ENCODE data around the gene PSMD13.
A peak's percentile ranks its signal among the peaks of the same experiment; 100 is the strongest.

The PSMD13 gene

GRCh38 chr11:205221-206001 is 31.4 kb upstream of the PSMD13 start:
- Histone ChIP-seq H3K9ac (ENCODE audit: low read depth, low read length) (no peak overlapping the region), H3K27ac (ENCODE audit: low read depth, low read length) (no peak overlapping the region), H3K36me3 (ENCODE audit: control insufficient read depth, insufficient read depth, low read length) (peaks cover 29% of the 10 kb centered on the region), H3K27me3 (ENCODE audit: control insufficient read depth, insufficient read depth, low read length) (no peaks in the 10 kb centered on the region), H3K4me3 (ENCODE audit: low read depth, low read length) (no peak overlapping the region), H3K9me3 (ENCODE audit: control insufficient read depth, insufficient read depth, low read length) (no peaks in the 10 kb centered on the region), H3K4me1 (ENCODE audit: control insufficient read depth, insufficient read depth, low read length) (peaks cover 7% of the 10 kb centered on the region; the same call in 1 of the 2 replicates)

- no peak overlapping the region for H3K27ac ChIP-seq (ENCODE audit: low read depth, low read length)
- no peaks in the 10 kb centered on the region for H3K9me3 ChIP-seq (ENCODE audit: control insufficient read depth, insufficient read depth, low read length)
- peaks cover 7% of the 10 kb centered on the region; the same call in 1 of the 2 replicates for H3K4me1 ChIP-seq (ENCODE audit: control insufficient read depth, insufficient read depth, low read length)
- H3K36me3 ChIP-seq (ENCODE audit: control insufficient read depth, insufficient read depth, low read length) = peaks cover 35% of the 10 kb centered on the region
- H3K4me3 ChIP-seq (ENCODE audit: low read depth, low read length) = peak overlapping the region; percentile 84
- H3K27me3 ChIP-seq (ENCODE audit: control insufficient read depth, insufficient read depth, low read length) = no peaks in the 10 kb centered on the region
- no peak overlapping the region for H3K9ac ChIP-seq (ENCODE audit: low read depth, low read length)
These were observed 30.8 kb upstream of the PSMD13 start for GRCh38 chr11:206002-206384.

GRCh38 chr11:206526-207207 is 30.1 kb upstream of the PSMD13 start:
- H3K27ac ChIP-seq (ENCODE audit: low read depth, low read length) = peak overlapping the region; percentile 48
- peaks cover 7% of the 10 kb centered on the region; the same call in 1 of the 2 replicates for H3K4me1 ChIP-seq (ENCODE audit: control insufficient read depth, insufficient read depth, low read length)
- no peaks in the 10 kb centered on the region for H3K27me3 ChIP-seq (ENCODE audit: control insufficient read depth, insufficient read depth, low read length)
- H3K9me3 ChIP-seq (ENCODE audit: control insufficient read depth, insufficient read depth, low read length) = no peaks in the 10 kb centered on the region
- peaks cover 41% of the 10 kb centered on the region for H3K36me3 ChIP-seq (ENCODE audit: control insufficient read depth, insufficient read depth, low read length)
- H3K9ac ChIP-seq (ENCODE audit: low read depth, low read length) = peak overlapping the region; percentile 81
- peak overlapping the region; percentile 84 for H3K4me3 ChIP-seq (ENCODE audit: low read depth, low read length)

- peaks cover 48% of the 10 kb centered on the region for H3K36me3 ChIP-seq (ENCODE audit: control insufficient read depth, insufficient read depth, low read length)
- peak within 1 kb of the TSS; percentile 84 for H3K4me3 ChIP-seq (ENCODE audit: low read depth, low read length)
- peak within 1 kb of the TSS; percentile 98 for H3K27ac ChIP-seq (ENCODE audit: low read depth, low read length)
- H3K9me3 ChIP-seq (ENCODE audit: control insufficient read depth, insufficient read depth, low read length) = no peaks in the 10 kb centered on the region
- no peaks in the 10 kb centered on the region for H3K27me3 ChIP-seq (ENCODE audit: control insufficient read depth, insufficient read depth, low read length)
- H3K4me1 ChIP-seq (ENCODE audit: control insufficient read depth, insufficient read depth, low read length) = peaks cover 7% of the 10 kb centered on the region; the same call in 1 of the 2 replicates
- H3K9ac ChIP-seq (ENCODE audit: low read depth, low read length) = peak within 1 kb of the TSS; percentile 81
These were observed 29.4 kb upstream of the PSMD13 start, which contains the start of the genes BET1L and RIC8A for GRCh38 chr11:207208-207862. Gene BET1L, minus strand, starts transcription at chr11:207399. Its CDS starts 78 bp downstream, at chr11:207321. Gene RIC8A, plus strand, starts transcription at chr11:207708. Its CDS starts 1,147 bp downstream, at chr11:208855.

- H3K4me3 ChIP-seq (ENCODE audit: low read depth, low read length) = peak overlapping the region; percentile 84
- H3K4me1 ChIP-seq (ENCODE audit: control insufficient read depth, insufficient read depth, low read length) = peaks cover 7% of the 10 kb centered on the region; the same call in 1 of the 2 replicates
- peak overlapping the region; percentile 98 for H3K27ac ChIP-seq (ENCODE audit: low read depth, low read length)
- H3K9ac ChIP-seq (ENCODE audit: low read depth, low read length) = peak overlapping the region; percentile 74
- H3K27me3 ChIP-seq (ENCODE audit: control insufficient read depth, insufficient read depth, low read length) = no peaks in the 10 kb centered on the region
- H3K9me3 ChIP-seq (ENCODE audit: control insufficient read depth, insufficient read depth, low read length) = no peaks in the 10 kb centered on the region
- peaks cover 53% of the 10 kb centered on the region for H3K36me3 ChIP-seq (ENCODE audit: control insufficient read depth, insufficient read depth, low read length)
These were observed 29.0 kb upstream of the PSMD13 start for GRCh38 chr11:207863-208180.

- H3K4me3 ChIP-seq (ENCODE audit: low read depth, low read length) = peak overlapping the region; percentile 84
- peak overlapping the region; percentile 98 for H3K27ac ChIP-seq (ENCODE audit: low read depth, low read length)
- H3K36me3 ChIP-seq (ENCODE audit: control insufficient read depth, insufficient read depth, low read length) = peaks cover 58% of the 10 kb centered on the region
- H3K4me1 ChIP-seq (ENCODE audit: control insufficient read depth, insufficient read depth, low read length) = peaks cover 7% of the 10 kb centered on the region; the same call in 1 of the 2 replicates
- H3K27me3 ChIP-seq (ENCODE audit: control insufficient read depth, insufficient read depth, low read length) = no peaks in the 10 kb centered on the region
- peak overlapping the region; percentile 74 for H3K9ac ChIP-seq (ENCODE audit: low read depth, low read length)
- no peaks in the 10 kb centered on the region for H3K9me3 ChIP-seq (ENCODE audit: control insufficient read depth, insufficient read depth, low read length)
These were observed 28.4 kb upstream of the PSMD13 start for GRCh38 chr11:208181-208916.

GRCh38 chr11:208917-209260 is 27.9 kb upstream of the PSMD13 start:
- Histone ChIP-seq H3K4me3 (ENCODE audit: low read depth, low read length) (peak overlapping the region; percentile 84), H3K9me3 (ENCODE audit: control insufficient read depth, insufficient read depth, low read length) (no peaks in the 10 kb centered on the region), H3K27ac (ENCODE audit: low read depth, low read length) (peak overlapping the region; percentile 98), H3K36me3 (ENCODE audit: control insufficient read depth, insufficient read depth, low read length) (peaks cover 60% of the 10 kb centered on the region), H3K4me1 (ENCODE audit: control insufficient read depth, insufficient read depth, low read length) (peaks cover 7% of the 10 kb centered on the region; the same call in 1 of the 2 replicates), H3K9ac (ENCODE audit: low read depth, low read length) (0 out of 2 replicates have a peak overlapping the region, but pooled peaks have one; percentile 74), H3K27me3 (ENCODE audit: control insufficient read depth, insufficient read depth, low read length) (no peaks in the 10 kb centered on the region)

- Histone ChIP-seq H3K9me3 (ENCODE audit: control insufficient read depth, insufficient read depth, low read length) (no peaks in the 10 kb centered on the region), H3K9ac (ENCODE audit: low read depth, low read length) (peak overlapping the region; percentile 30), H3K27ac (ENCODE audit: low read depth, low read length) (peak overlapping the region; percentile 56), H3K4me1 (ENCODE audit: control insufficient read depth, insufficient read depth, low read length) (peaks cover 7% of the 10 kb centered on the region; the same call in 1 of the 2 replicates), H3K4me3 (ENCODE audit: low read depth, low read length) (peak overlapping the region; percentile 84), H3K27me3 (ENCODE audit: control insufficient read depth, insufficient read depth, low read length) (no peaks in the 10 kb centered on the region), H3K36me3 (ENCODE audit: control insufficient read depth, insufficient read depth, low read length) (peaks cover 60% of the 10 kb centered on the region)
These were observed 27.3 kb upstream of the PSMD13 start for GRCh38 chr11:209275-210121.

GRCh38 chr11:210122-210802 is 26.5 kb upstream of the PSMD13 start:
- Histone ChIP-seq H3K27me3 (ENCODE audit: control insufficient read depth, insufficient read depth, low read length) (no peaks in the 10 kb centered on the region), H3K36me3 (ENCODE audit: control insufficient read depth, insufficient read depth, low read length) (peaks cover 58% of the 10 kb centered on the region), H3K27ac (ENCODE audit: low read depth, low read length) (peak overlapping the region; percentile 56), H3K9me3 (ENCODE audit: control insufficient read depth, insufficient read depth, low read length) (no peaks in the 10 kb centered on the region), H3K4me1 (ENCODE audit: control insufficient read depth, insufficient read depth, low read length) (peaks cover 7% of the 10 kb centered on the region; the same call in 1 of the 2 replicates), H3K9ac (ENCODE audit: low read depth, low read length) (no peak overlapping the region; the same call in 1 of the 2 replicates), H3K4me3 (ENCODE audit: low read depth, low read length) (no peak overlapping the region)
